ENCODE measurements around the gene MGA. TPM values are rescaled to one million over a fixed set of nuclear protein-coding genes. Genes with fewer than 3 reads are reported as not detected.

The MGA gene
- total RNA-seq, 4 donors from 2014 or later: 21.0 to 44.7 (median 38.3) TPM

- 92% methylated on average over 1 of the region's 1 CpG for WGBS
- Histone ChIP-seq H3K4me3 (no peak overlapping the region), H3K9me3 (no peaks in the 10 kb centered on the region), H3K36me3 (no peaks in the 10 kb centered on the region), H3K4me1 (no peaks in the 10 kb centered on the region), H3K27ac (no peak overlapping the region), H3K27me3 (no peaks in the 10 kb centered on the region)
- DNase-seq (ENCODE audit: low spot score in 2 of 2): no peak
- TF ChIP-seq POLR2A (IDR thresholded peaks at IDR 0.05) (no peak), POLR2AphosphoS5 (IDR thresholded peaks at IDR 0.05) (no peak), CTCF (IDR thresholded peaks at IDR 0.05) (no peak), EP300 (IDR thresholded peaks at IDR 0.05) (no peak)
These were observed 11.4 kb upstream of the MGA start for GRCh38 chr15:41648770-41649169.

- H3K36me3 ChIP-seq: no peaks in the 10 kb centered on the region
- no peak for DNase-seq (ENCODE audit: low spot score in 2 of 2)
- no peak for TF ChIP-seq POLR2A (IDR thresholded peaks at IDR 0.05)
- no peak for TF ChIP-seq CTCF (IDR thresholded peaks at IDR 0.05)
- no peak for TF ChIP-seq POLR2AphosphoS5 (IDR thresholded peaks at IDR 0.05)
- 92% methylated on average over 1 of the region's 1 CpG for WGBS
- H3K27ac ChIP-seq: no peak overlapping the region
- no peaks in the 10 kb centered on the region for H3K27me3 ChIP-seq
- no peaks in the 10 kb centered on the region for H3K9me3 ChIP-seq
- H3K4me1 ChIP-seq: no peaks in the 10 kb centered on the region
- no peak overlapping the region for H3K4me3 ChIP-seq
These were observed 9.4 kb upstream of the MGA start for GRCh38 chr15:41650806-41651205.

GRCh38 chr15:41651373-41651772 is 8.8 kb upstream of the MGA start:
- H3K36me3 ChIP-seq: no peaks in the 10 kb centered on the region
- H3K4me1 ChIP-seq: no peaks in the 10 kb centered on the region
- TF ChIP-seq CTCF (IDR thresholded peaks at IDR 0.05): no peak
- TF ChIP-seq EP300 (IDR thresholded peaks at IDR 0.05): no peak
- TF ChIP-seq POLR2A (IDR thresholded peaks at IDR 0.05): no peak
- no peak for TF ChIP-seq POLR2AphosphoS5 (IDR thresholded peaks at IDR 0.05)
- H3K27ac ChIP-seq: no peak overlapping the region
- 85% methylated on average over 1 of the region's 1 CpG for WGBS
- no peaks in the 10 kb centered on the region for H3K9me3 ChIP-seq
- H3K4me3 ChIP-seq: no peak overlapping the region
- no peaks in the 10 kb centered on the region for H3K27me3 ChIP-seq
- no peak for DNase-seq (ENCODE audit: low spot score in 2 of 2)

GRCh38 chr15:41653760-41654159 is 6.4 kb upstream of the MGA start:
- no peaks in the 10 kb centered on the region for H3K4me1 ChIP-seq
- no peak overlapping the region for H3K4me3 ChIP-seq
- H3K9me3 ChIP-seq: no peaks in the 10 kb centered on the region
- no peak overlapping the region for H3K27ac ChIP-seq
- no peak for DNase-seq (ENCODE audit: low spot score in 2 of 2)
- TF ChIP-seq EP300 (IDR thresholded peaks at IDR 0.05): no peak
- TF ChIP-seq POLR2A (IDR thresholded peaks at IDR 0.05): no peak
- TF ChIP-seq POLR2AphosphoS5 (IDR thresholded peaks at IDR 0.05): no peak
- no peak for TF ChIP-seq CTCF (IDR thresholded peaks at IDR 0.05)
- H3K27me3 ChIP-seq: no peaks in the 10 kb centered on the region
- H3K36me3 ChIP-seq: no peaks in the 10 kb centered on the region
- WGBS: 83% methylated on average over 3 of the region's 3 CpGs

- 97% methylated on average over 4 of the region's 4 CpGs for WGBS
These were observed 4.5 kb upstream of the MGA start for GRCh38 chr15:41655716-41656115.

More at GRCh38 chr15:41655716-41656115, 4.5 kb upstream of the MGA start:
- no peak overlapping the region for H3K4me3 ChIP-seq
- H3K4me1 ChIP-seq: peaks cover 12% of the 10 kb centered on the region
- H3K36me3 ChIP-seq: no peaks in the 10 kb centered on the region
- H3K9me3 ChIP-seq: no peaks in the 10 kb centered on the region
- no peak for DNase-seq (ENCODE audit: low spot score in 2 of 2)
- TF ChIP-seq CTCF (IDR thresholded peaks at IDR 0.05) (no peak), POLR2AphosphoS5 (IDR thresholded peaks at IDR 0.05) (no peak), EP300 (IDR thresholded peaks at IDR 0.05) (no peak), POLR2A (IDR thresholded peaks at IDR 0.05) (no peak)
- H3K27me3 ChIP-seq: no peaks in the 10 kb centered on the region
- H3K27ac ChIP-seq: no peak overlapping the region

All from suprapubic skin (tissue), 4 donors.